Stomach smooth muscle (tissue), 2 donors: Measurements from ENCODE around the gene RUNDC1.
"Not testable (repeated sequence)": the region's sequence is repeated elsewhere in the genome, so short reads cannot be mapped to it uniquely, and the experiment has no call there.

Experiments
- H3K27ac ChIP-seq: one replicate; pipeline ENCODE4 v1.7.0; 2013; ENCODE audit warnings: mild to moderate bottlenecking, low read length, inconsistent platforms
- H3K27me3 ChIP-seq, 2 donors: one replicate each; pipeline ENCODE4 v1.7.0; 2013; ENCODE audit warnings: low read length in 2 of 2; ENCODE audit not compliant: insufficient read depth in 2 of 2, control insufficient read depth in 1 of 2
- H3K36me3 ChIP-seq, 2 donors: one replicate each; pipeline ENCODE4 v1.7.0; 2013; ENCODE audit warnings: low read length in 2 of 2; ENCODE audit not compliant: control insufficient read depth in 2 of 2, insufficient read depth in 2 of 2
- H3K4me1 ChIP-seq: one replicate; pipeline ENCODE4 v1.7.0; 2013; ENCODE audit warnings: low read length; ENCODE audit not compliant: control insufficient read depth, insufficient read depth
- H3K4me3 ChIP-seq, 2 donors: one replicate each; pipeline ENCODE4 v1.7.0; 2013; ENCODE audit warnings: low read length in 2 of 2
- H3K9ac ChIP-seq, 2 donors: one replicate each; pipeline ENCODE4 v1.7.0; 2013; ENCODE audit warnings: low read length in 2 of 2, mild to moderate bottlenecking in 1 of 2
- H3K9me3 ChIP-seq, 2 donors: one replicate each; pipeline ENCODE4 v1.7.0; 2013; ENCODE audit warnings: low read length in 2 of 2; ENCODE audit not compliant: control insufficient read depth in 2 of 2
- donor health status: healthy.
- donor health status: Pancreatic carcinoma.

The RUNDC1 gene

GRCh38 chr17:42973323-42973722 is 7.0 kb upstream of the RUNDC1 start:
- H3K27me3 ChIP-seq, H3K27ac ChIP-seq, H3K9me3 ChIP-seq, H3K36me3 ChIP-seq, H3K9ac ChIP-seq, H3K4me1 ChIP-seq, H3K4me3 ChIP-seq: not testable (repeated sequence)

GRCh38 chr17:42975265-42975664 is 5.1 kb upstream of the RUNDC1 start:
- H3K9ac ChIP-seq, result no peak overlapping the region

GRCh38 chr17:42975701-42976100 is 4.7 kb upstream of the RUNDC1 start:
- H3K4me3 ChIP-seq, H3K27ac ChIP-seq, H3K27me3 ChIP-seq, H3K9ac ChIP-seq, H3K36me3 ChIP-seq, H3K9me3 ChIP-seq: not testable (repeated sequence)
- peaks cover 15% of the 10 kb centered on the region for H3K4me1 ChIP-seq

More at GRCh38 chr17:42975265-42975664, 5.1 kb upstream of the RUNDC1 start:
- Histone ChIP-seq H3K9me3 (no peaks in the 10 kb centered on the region), H3K4me3 (no peak overlapping the region), H3K27ac (no peak overlapping the region), H3K4me1 (peaks cover 14% of the 10 kb centered on the region), H3K36me3 (no peaks in the 10 kb centered on the region), H3K27me3 (no peaks in the 10 kb centered on the region)

- Histone ChIP-seq H3K36me3 (peaks cover 0 to 2% of the 10 kb centered on the region in 2 donors), H3K27ac (peak within 1 kb of the TSS; percentile 86), H3K9ac (peak within 1 kb of the TSS; percentile 78 to 83), H3K9me3 (no peaks in the 10 kb centered on the region), H3K4me3 (peak within 1 kb of the TSS; percentile 90 to 97), H3K4me1 (peaks cover 30% of the 10 kb centered on the region), H3K27me3 (no peaks in the 10 kb centered on the region)
Observed at GRCh38 chr17:42979511-42980273, 673 bp upstream of the RUNDC1 start, which contains the start of gene PTGES3L. Gene PTGES3L, minus strand, starts transcription at chr17:42980080. Its CDS starts 27 bp downstream, at chr17:42980053.

GRCh38 chr17:42980766-42981397 is 517 bp downstream of the RUNDC1 start:
- H3K27me3 ChIP-seq, result no peaks in the 10 kb centered on the region
- peaks cover 0 to 4% of the 10 kb centered on the region in 2 donors for H3K36me3 ChIP-seq
- H3K27ac ChIP-seq, result peak overlapping the region; percentile 86
- H3K9me3 ChIP-seq, result no peaks in the 10 kb centered on the region
- peak overlapping the region; percentile 72 to 83 for H3K9ac ChIP-seq
- H3K4me1 ChIP-seq, result peaks cover 30% of the 10 kb centered on the region
- H3K4me3 ChIP-seq, result peak overlapping the region; percentile 90 to 97

- Histone ChIP-seq H3K4me3 (no peak overlapping the region), H3K27ac (no peak overlapping the region), H3K9me3 (no peaks in the 10 kb centered on the region), H3K36me3 (peaks cover 5 to 9% of the 10 kb centered on the region in 2 donors), H3K9ac (no peak overlapping the region), H3K4me1 (peaks cover 30% of the 10 kb centered on the region), H3K27me3 (no peaks in the 10 kb centered on the region)
Observed at GRCh38 chr17:42982266-42982665, 1.9 kb downstream of the RUNDC1 start.

GRCh38 chr17:42985225-42985624 is 4.9 kb downstream of the RUNDC1 start:
- H3K9ac ChIP-seq, result no peak overlapping the region

GRCh38 chr17:42989141-42989540 is 8.8 kb downstream of the RUNDC1 start:
- H3K9ac ChIP-seq, result no peak overlapping the region
- no peaks in the 10 kb centered on the region for H3K9me3 ChIP-seq
- H3K4me1 ChIP-seq, result no peaks in the 10 kb centered on the region
- no peak overlapping the region for H3K4me3 ChIP-seq
- no peak overlapping the region for H3K27ac ChIP-seq
- no peaks in the 10 kb centered on the region for H3K27me3 ChIP-seq
- H3K36me3 ChIP-seq, result peaks cover 42 to 48% of the 10 kb centered on the region in 2 donors

More at GRCh38 chr17:42985225-42985624, 4.9 kb downstream of the RUNDC1 start:
- no peaks in the 10 kb centered on the region for H3K9me3 ChIP-seq
- peaks cover 16% of the 10 kb centered on the region for H3K4me1 ChIP-seq
- peaks cover 26 to 29% of the 10 kb centered on the region in 2 donors for H3K36me3 ChIP-seq
- no peak overlapping the region for H3K4me3 ChIP-seq
- H3K27me3 ChIP-seq, result no peaks in the 10 kb centered on the region
- no peak overlapping the region for H3K27ac ChIP-seq

- Histone ChIP-seq H3K9ac (no peak overlapping the region), H3K36me3 (peaks cover 42 to 46% of the 10 kb centered on the region in 2 donors), H3K27ac (no peak overlapping the region), H3K27me3 (no peaks in the 10 kb centered on the region), H3K4me1 (no peaks in the 10 kb centered on the region), H3K4me3 (no peak overlapping the region), H3K9me3 (no peaks in the 10 kb centered on the region)
Observed at GRCh38 chr17:42989726-42990652, 9.6 kb downstream of the RUNDC1 start.

GRCh38 chr17:42991471-42991870 is 11.1 kb downstream of the RUNDC1 start:
- H3K36me3 ChIP-seq, result peaks cover 42 to 44% of the 10 kb centered on the region in 2 donors

More at GRCh38 chr17:42991471-42991870, 11.1 kb downstream of the RUNDC1 start:
- H3K27ac ChIP-seq, result no peak overlapping the region
- no peaks in the 10 kb centered on the region for H3K27me3 ChIP-seq
- H3K4me1 ChIP-seq, result no peaks in the 10 kb centered on the region
- no peak overlapping the region for H3K4me3 ChIP-seq
- H3K9me3 ChIP-seq, result no peaks in the 10 kb centered on the region
- no peak overlapping the region for H3K9ac ChIP-seq
